T-helper 17 cell (primary cell): Measurements from ENCODE around the gene ZNF2. TPM values are rescaled to one million over a fixed set of nuclear protein-coding genes. Genes with fewer than 3 reads are reported as not detected.
A peak's percentile ranks its signal among the peaks of the same experiment; 100 is the strongest.

Experiments used
- ATAC-seq: fragments of 150-1000 bp; cut with Tn5 transposase; 2 replicates; pipeline ENCODE4 v1.10.0; 2021; ENCODE audit warnings: mild to moderate bottlenecking, moderate library complexity
- DNase-seq, 3 donors: peaks; one replicate each; pipeline versions ENCODE4 v3.0.0 to v3.0.0-alpha.2; 2020 to 2021
- H3K9me3 ChIP-seq: one replicate; pipeline ENCODE4 v1.7.0; 2013; ENCODE audit warnings: low read length, mild to moderate bottlenecking; ENCODE audit not compliant: control insufficient read depth, poor library complexity, severe bottlenecking
- H3K27ac Mint-ChIP-seq: one replicate; pipeline ENCODE4 v1.8.0; 2022; ENCODE audit warnings: mild to moderate bottlenecking, moderate library complexity, mixed read lengths
- H3K27me3 Mint-ChIP-seq: one replicate; pipeline ENCODE4 v1.8.0; 2022; ENCODE audit warnings: mixed read lengths
- H3K36me3 Mint-ChIP-seq: one replicate; pipeline ENCODE4 v1.8.0; 2022; ENCODE audit warnings: low read depth, mixed read lengths
- H3K4me1 Mint-ChIP-seq: one replicate; pipeline ENCODE4 v1.8.0; 2022; ENCODE audit warnings: mild to moderate bottlenecking, mixed read lengths
- H3K4me3 Mint-ChIP-seq: one replicate; pipeline ENCODE4 v1.8.0; 2022; ENCODE audit warnings: mild to moderate bottlenecking, moderate library complexity, mixed read lengths
- total RNA-seq, 4 donors: library from RNA in 2 of 4; stranded (reverse) in 2 of 4; gene quantifications; one replicate each; pipeline ENCODE4 v1.2.3 and lab custom pipeline; 2022 to 2026

The ZNF2 gene
- 1 to 10 TPM in 1 of 2 donors, under 1 TPM in 1; 0.57 to 2.4 TPM for total RNA-seq
- 3.2 to 15.1 reads per million in 2 donors for total RNA-seq (lab: John Stamatoyannopoulos, UW)

DNA sequence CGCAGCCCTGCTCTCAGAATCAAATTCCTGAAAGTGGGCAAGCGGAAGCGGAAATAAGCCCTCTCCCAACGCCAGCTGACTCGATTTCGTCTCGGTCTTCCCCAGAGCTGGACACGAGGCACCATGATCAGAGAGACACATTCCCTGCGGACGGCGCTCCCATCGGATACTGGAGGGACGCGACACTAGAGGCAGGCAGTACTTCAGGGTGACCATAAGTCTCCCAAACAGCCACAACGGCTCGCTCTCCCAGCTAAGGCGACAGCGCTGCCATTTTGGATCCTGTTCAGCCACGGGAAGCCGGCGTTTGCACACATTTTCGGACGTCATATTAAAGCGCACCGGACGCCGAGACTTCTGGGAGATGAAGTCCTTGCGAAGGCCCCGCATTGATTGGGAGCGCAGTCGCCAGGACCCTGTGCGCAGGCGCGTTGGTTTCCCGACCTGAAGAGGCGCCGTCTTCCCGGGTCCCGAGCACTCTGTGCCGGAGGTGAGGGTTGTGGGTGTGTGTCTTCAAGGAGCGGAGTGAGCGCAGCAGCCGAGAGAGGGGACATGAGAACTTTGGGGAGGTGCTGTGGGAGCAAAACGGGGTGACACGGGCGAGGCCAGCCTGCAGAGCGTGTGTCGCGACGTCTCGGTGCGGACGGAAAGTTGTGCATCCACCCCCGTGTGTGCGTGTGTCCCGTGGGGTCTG, at the start of gene ZNF2:
Gene ZNF2 (plus strand): TSS at position 439 of the 694 bp plus-strand sequence. CDS start 10,418 bp downstream, outside the sequence.
- ATAC-seq: peak; percentile 94
- Mint-ChIP-seq H3K4me3 (peak within 1 kb of the TSS; percentile 97), H3K27ac (peak within 1 kb of the TSS; percentile 97), H3K27me3 (no peaks in the 10 kb centered on the region), H3K36me3 (peaks cover 2% of the 10 kb centered on the region), H3K4me1 (peaks cover 30% of the 10 kb centered on the region)
- peak; percentile 94 to 95 (median 95) for DNase-seq
- H3K9me3 ChIP-seq: no peaks in the 10 kb centered on the region

DNA sequence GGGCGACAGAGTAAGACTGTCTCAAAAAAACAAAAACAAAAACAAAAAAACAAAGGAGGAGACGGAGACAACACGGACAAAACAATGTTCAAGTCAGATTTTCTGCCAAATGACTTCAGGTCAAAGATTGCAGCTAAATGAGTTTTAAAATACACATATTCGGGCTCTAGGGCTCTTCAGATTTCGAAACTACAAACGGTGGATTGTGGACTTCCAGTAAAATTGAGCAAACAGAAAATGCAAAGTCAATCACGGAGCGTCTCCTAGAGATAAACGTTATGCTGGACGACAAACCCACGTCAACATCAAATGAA, 44.6 kb upstream of the ZNF2 start:
- H3K4me1 Mint-ChIP-seq: peaks cover 41% of the 10 kb centered on the region
- peak overlapping the region; percentile 96 for H3K27ac Mint-ChIP-seq
- no peak for ATAC-seq
- peaks cover 6% of the 10 kb centered on the region for H3K36me3 Mint-ChIP-seq
- no peak for DNase-seq
- H3K27me3 Mint-ChIP-seq: no peaks in the 10 kb centered on the region
- no peaks in the 10 kb centered on the region for H3K9me3 ChIP-seq
- H3K4me3 Mint-ChIP-seq: peak overlapping the region; percentile 96

DNA sequence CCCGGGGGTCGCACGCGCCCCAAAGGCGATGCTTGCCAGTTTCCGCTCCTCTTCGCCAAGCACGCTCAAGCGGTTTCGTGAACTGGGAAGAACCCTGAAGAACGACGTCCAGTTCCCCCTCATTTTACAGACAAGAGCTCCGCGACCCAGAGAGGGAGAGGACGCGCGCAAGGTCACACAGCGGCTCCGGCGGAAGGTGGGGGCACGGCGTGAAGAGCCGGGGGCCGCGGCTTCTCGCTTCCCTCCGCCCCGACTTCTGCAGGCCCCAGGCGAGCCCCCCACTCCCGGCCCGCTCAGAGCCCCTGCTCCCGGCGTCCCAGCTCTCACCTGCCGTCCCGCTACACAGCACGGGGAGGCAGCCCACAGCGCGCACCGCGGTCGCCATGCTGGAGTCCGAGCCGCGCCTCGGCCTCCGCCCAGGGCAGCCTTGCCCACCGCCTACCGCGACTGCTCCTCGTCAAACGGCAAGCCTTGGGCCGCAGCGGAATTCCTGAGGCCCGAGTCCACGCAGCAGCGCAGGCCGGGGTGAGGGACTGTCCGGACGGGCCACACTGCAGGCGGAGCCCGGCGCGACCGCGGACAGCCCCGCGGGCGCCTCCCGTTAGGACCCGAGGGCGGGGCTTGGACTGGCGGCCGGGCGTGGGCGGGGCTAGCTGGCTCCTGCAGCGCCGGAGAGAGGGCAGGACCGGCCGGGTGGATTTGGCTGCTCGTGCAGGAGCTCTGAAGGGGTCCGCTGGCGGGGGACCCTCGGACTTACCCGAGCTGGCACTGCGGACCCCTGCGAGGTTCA, 44.0 kb upstream of the ZNF2 start, which contains the start of gene MRPS5:
Gene MRPS5 (minus strand): TSS at position 402 of the 790 bp plus-strand sequence. CDS start 17 bp downstream, at position 385.
- peaks cover 6% of the 10 kb centered on the region for H3K36me3 Mint-ChIP-seq
- H3K4me1 Mint-ChIP-seq: peaks cover 41% of the 10 kb centered on the region
- peak within 1 kb of the TSS; percentile 96 for H3K4me3 Mint-ChIP-seq
- no peaks in the 10 kb centered on the region for H3K27me3 Mint-ChIP-seq
- DNase-seq: peak; percentile 70 to 83 (median 79)
- H3K27ac Mint-ChIP-seq: peak within 1 kb of the TSS; percentile 96
- H3K9me3 ChIP-seq: no peaks in the 10 kb centered on the region
- ATAC-seq: peak; percentile 95

DNA sequence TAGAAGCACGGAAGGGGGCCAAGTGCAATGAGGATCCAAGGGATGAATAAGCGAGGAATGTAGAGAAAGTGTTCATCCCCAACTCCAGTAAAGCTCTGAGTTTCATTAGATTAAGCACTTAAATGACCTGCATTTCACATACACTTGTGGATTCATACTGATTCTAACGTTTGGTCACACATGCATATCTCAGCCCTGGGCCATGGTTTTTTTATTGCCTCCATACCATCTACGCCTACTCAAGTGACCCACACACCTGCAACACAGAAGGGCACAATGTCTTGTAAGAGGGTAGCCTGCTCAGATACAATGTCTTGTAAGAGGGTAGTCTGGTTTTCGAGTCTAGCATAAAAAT, 43.4 kb upstream of the ZNF2 start:
- Mint-ChIP-seq H3K4me1 (peaks cover 41% of the 10 kb centered on the region), H3K27ac (peak overlapping the region; percentile 96), H3K27me3 (no peaks in the 10 kb centered on the region), H3K4me3 (peak overlapping the region; percentile 96), H3K36me3 (peaks cover 6% of the 10 kb centered on the region)
- no peak for ATAC-seq
- DNase-seq: no peak
- no peaks in the 10 kb centered on the region for H3K9me3 ChIP-seq

DNA sequence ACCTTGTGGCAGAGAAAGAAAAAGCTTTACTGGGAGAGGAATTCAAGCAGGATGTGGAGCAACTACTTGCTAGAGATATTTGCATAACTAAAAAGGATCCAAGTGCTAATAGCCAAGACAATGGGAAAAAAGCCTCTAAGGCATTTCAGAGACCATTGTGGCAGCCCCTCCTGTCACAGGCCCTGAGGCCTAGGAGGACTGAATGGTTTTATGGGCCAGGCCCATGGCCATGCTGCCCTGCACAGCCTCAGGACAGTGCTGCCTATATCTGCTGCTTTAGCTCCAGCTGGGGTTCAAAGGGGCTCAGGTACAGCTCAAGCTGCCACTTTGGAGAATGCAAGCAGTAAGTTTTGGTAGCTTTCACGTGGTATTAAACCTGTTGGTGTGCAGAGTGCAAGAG, 26.9 kb upstream of the ZNF2 start:
- H3K4me1 Mint-ChIP-seq: no peaks in the 10 kb centered on the region
- ATAC-seq: no peak
- peaks cover 3% of the 10 kb centered on the region for H3K9me3 ChIP-seq
- H3K27me3 Mint-ChIP-seq: no peaks in the 10 kb centered on the region
- H3K27ac Mint-ChIP-seq: no peak overlapping the region
- no peaks in the 10 kb centered on the region for H3K36me3 Mint-ChIP-seq
- no peak overlapping the region for H3K4me3 Mint-ChIP-seq
- DNase-seq: no peak

DNA sequence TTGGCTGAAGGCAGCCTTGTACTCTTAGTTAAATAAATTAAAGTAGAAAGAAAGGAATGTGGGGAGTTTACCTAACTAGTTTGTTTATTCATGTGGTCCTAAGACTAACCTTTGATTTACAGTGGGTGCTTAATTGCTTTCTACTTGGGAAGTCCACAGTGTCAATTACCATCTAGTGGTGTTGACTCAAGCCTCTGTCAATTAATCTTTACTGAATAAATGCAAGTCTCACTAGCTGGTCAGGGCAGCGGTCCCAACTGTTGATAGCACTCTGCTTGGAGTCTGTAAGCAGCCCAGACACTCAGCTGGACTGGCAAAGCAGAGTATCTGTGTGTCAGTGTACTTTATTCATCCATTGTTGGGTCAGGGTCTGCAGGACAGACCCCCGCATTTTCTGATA, 21.8 kb upstream of the ZNF2 start:
- DNase-seq (no peak), ATAC-seq (no peak)
- H3K4me3 Mint-ChIP-seq: no peak overlapping the region
- H3K36me3 Mint-ChIP-seq: no peaks in the 10 kb centered on the region
- H3K27ac Mint-ChIP-seq: no peak overlapping the region
- no peaks in the 10 kb centered on the region for H3K27me3 Mint-ChIP-seq
- peaks cover 20% of the 10 kb centered on the region for H3K9me3 ChIP-seq
- H3K4me1 Mint-ChIP-seq: no peaks in the 10 kb centered on the region

DNA sequence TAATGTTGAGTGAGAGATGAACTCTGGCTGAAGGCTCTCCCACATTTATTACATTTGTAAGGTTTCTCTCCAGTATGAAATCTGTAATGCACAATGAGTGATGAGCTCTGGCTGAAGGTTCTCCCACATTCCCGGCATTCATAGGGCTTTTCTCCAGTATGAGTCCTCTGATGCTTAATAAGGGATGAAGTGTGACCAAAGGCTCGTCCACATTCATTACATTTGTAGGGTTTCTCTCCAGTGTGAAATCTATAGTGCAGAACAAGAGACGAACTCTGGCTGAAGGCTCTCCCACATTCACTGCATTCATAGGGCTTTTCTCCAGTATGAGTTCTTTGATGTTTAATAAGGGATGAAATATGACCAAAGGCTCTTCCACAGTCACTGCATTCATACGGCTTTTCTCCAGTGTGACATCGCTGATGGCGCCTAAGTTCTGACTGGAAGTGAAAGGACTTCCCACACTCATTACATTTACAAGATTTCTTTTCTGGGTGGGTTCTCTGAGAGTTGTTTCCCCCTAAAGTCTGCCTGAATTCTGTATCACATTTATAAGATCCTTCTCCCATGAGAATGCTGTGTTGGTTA, 16.1 kb upstream of the ZNF2 start:
- no peaks in the 10 kb centered on the region for H3K4me1 Mint-ChIP-seq
- no peak overlapping the region for H3K27ac Mint-ChIP-seq
- H3K27me3 Mint-ChIP-seq: no peaks in the 10 kb centered on the region
- ATAC-seq (no peak), DNase-seq (no peak)
- H3K4me3 Mint-ChIP-seq: no peak overlapping the region
- H3K36me3 Mint-ChIP-seq: peaks cover 8% of the 10 kb centered on the region
- peaks cover 42% of the 10 kb centered on the region for H3K9me3 ChIP-seq

DNA sequence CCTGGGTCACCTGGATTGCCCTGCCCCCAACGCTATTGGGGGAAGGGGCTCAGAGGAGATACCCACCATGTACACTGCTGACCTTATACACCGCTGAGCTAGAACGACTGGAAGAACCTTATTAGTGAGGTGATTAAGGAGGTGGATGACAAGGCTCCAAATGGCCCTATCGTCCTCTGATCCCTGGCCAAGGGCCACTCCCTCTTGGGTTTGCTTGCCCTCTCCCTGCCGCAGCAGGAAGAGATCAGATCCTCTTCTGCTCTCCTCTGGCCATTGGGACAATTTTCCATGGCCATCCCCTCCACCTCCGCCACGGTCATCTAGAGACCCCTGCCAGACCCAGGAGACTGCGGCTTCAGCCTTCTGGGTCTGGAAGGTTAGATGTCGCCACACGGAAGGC, 7.2 kb upstream of the ZNF2 start:
- H3K4me3 Mint-ChIP-seq: peak overlapping the region; percentile 86
- ATAC-seq (no peak), DNase-seq (no peak)
- H3K36me3 Mint-ChIP-seq: no peaks in the 10 kb centered on the region
- H3K9me3 ChIP-seq: no peaks in the 10 kb centered on the region
- no peaks in the 10 kb centered on the region for H3K27me3 Mint-ChIP-seq
- no peak overlapping the region for H3K27ac Mint-ChIP-seq
- peaks cover 6% of the 10 kb centered on the region for H3K4me1 Mint-ChIP-seq

DNA sequence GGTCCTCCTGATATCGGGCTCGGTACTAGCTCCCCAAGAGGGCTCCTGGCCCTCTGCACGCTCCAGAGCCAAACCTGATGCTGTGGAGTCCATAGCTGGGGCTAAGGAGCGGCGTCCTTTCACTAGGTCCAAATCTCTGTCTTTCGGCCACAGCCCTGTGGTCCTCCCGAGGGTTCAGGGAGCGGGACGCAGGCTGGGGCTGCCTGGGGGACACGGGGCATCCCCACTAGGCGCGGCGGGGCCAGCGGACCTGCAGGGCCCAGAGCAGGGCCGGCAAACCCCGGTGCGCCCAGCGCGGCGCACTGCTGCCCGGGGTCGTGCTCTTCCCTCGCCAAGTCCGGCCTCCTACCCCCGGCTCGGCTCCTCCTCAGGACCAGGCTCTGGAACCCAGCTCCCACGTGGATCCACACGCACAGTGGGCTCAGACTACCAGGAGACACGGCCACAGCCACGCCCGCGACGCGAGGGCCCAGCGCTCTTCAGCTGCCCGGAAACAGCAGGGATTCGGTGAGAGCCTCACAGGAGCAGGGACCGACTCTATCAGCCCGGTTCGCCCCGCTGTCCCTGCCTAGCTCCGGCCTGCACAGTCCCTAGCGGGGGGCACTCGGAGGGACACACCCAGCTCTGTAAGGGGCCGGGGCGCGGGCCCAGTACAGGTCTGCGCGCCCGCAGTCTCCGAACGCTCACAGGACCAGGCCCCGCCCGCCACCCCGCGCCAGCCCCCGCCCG, 6.6 kb upstream of the ZNF2 start:
- Mint-ChIP-seq H3K4me3 (peak overlapping the region; percentile 86), H3K27me3 (no peaks in the 10 kb centered on the region), H3K36me3 (no peaks in the 10 kb centered on the region), H3K27ac (no peak overlapping the region), H3K4me1 (peaks cover 6% of the 10 kb centered on the region)
- H3K9me3 ChIP-seq: no peaks in the 10 kb centered on the region
- peak; percentile 65 for ATAC-seq
- DNase-seq: peak in 1 of 3 donors; percentile 12

DNA sequence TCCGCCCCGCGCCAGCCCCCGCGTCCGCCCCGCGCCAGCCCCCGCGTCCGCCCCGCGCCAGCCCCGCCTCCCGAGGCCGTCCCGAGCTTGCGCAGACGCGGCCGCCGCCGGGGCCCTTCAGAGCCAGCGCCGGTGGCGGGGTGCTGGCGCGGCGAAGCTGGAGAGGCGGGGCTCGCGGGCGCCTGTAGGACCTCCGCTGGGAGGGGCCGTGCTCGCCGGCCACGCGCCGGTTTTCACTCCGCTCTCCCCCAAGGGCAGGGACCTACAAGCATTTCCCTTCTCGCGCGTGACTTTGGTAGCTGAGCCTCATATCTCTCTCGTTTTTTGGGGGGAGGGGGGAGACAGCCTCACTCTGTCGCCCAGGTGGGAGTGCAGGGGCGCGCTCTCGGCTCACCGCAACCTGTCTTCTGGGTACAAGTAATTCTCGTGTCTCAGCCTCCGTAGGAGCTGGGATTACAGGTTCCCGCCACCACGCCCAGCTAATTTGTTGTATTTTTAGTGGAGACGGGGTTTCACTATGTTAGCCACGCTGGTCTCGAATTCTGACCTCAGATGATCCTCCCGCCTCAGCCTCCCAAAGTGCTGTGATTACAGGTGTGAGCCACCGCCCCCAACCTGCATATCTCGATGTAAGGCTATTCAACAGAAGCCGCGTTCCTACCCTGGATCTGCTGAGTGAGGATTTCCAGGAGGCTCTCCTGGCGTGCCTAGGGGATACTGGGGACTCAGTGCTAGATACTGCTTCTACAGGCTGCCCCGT, 5.7 kb upstream of the ZNF2 start, which contains the start of gene ZNF514:
Gene ZNF514 (minus strand): TSS at position 159 of the 760 bp plus-strand sequence. CDS start 6,595 bp downstream, outside the sequence.
- DNase-seq: peak; percentile 69 to 80 (median 78)
- H3K27me3 Mint-ChIP-seq: no peaks in the 10 kb centered on the region
- peak within 1 kb of the TSS; percentile 92 for H3K4me3 Mint-ChIP-seq
- H3K27ac Mint-ChIP-seq: peak within 1 kb of the TSS; percentile 88
- H3K36me3 Mint-ChIP-seq: no peaks in the 10 kb centered on the region
- ATAC-seq: peak; percentile 94
- H3K9me3 ChIP-seq: no peaks in the 10 kb centered on the region
- peaks cover 10% of the 10 kb centered on the region for H3K4me1 Mint-ChIP-seq

DNA sequence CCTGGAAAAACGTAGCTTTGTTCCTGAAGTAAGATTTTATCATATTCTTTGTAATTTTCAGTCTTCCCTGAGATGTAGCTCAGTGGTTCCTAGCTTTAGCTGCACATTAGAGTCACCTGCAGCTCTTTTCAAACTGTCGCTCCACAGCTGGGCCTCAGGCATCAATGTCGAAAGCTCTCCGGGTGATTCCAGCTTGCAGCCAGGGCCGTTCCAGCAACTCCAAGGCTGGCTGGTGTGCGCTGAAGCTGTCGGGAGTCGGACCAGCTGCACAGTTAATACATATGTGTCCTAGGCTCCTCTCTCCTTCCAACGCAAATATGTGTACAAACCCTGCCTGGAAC, 609 bp upstream of the ZNF2 start:
- H3K27ac Mint-ChIP-seq: peak overlapping the region; percentile 97
- H3K27me3 Mint-ChIP-seq: no peaks in the 10 kb centered on the region
- H3K4me3 Mint-ChIP-seq: peak overlapping the region; percentile 97
- DNase-seq (no peak), ATAC-seq (peak; percentile 12)
- peaks cover 2% of the 10 kb centered on the region for H3K36me3 Mint-ChIP-seq
- H3K4me1 Mint-ChIP-seq: peaks cover 33% of the 10 kb centered on the region
- no peaks in the 10 kb centered on the region for H3K9me3 ChIP-seq

DNA sequence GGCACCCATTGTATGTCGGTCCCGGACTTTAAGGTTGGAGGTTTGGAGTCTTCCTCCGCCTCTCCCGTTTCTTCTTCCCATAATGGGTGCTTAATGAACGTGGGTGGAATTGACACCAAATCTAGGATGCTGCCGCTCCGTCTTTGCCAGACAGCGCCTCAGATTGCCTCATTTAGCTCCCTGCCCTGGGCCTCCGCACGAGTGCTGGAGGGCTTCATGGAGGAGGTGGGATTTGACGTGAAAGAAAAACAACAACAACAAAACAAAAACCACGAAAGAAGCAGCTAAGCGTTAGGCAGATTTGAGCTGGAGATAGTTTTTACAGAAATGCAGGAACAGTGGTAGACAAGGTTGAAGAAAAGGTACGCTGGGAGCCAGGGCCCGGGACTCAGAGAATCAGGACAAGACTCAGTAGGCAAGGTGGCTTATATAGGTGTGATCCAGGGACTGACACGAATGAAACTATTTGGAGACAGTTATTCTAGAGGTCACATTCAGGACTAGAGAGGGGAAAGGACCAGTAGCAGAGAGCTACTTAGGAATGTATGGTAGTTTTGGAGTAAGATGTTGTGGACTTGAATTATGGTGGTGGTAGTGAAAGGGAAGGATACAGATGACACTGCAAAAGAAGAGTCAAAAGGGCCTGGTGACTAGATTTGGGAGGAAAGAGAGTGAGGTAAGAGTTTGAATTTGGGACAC, 605 bp downstream of the ZNF2 start:
- ATAC-seq (no peak), DNase-seq (no peak)
- H3K9me3 ChIP-seq: no peaks in the 10 kb centered on the region
- Mint-ChIP-seq H3K36me3 (peaks cover 2% of the 10 kb centered on the region), H3K27ac (peak overlapping the region; percentile 97), H3K4me3 (peak overlapping the region; percentile 97), H3K27me3 (no peaks in the 10 kb centered on the region), H3K4me1 (peaks cover 31% of the 10 kb centered on the region)
